Heart left ventricle (tissue), 13 donors: ENCODE data around the gene LRMDA.

Experiments used
- POLR2A ChIP-seq, 2 donors: fragments of 450-650 bp; IDR thresholded peaks; one replicate each; pipeline ENCODE4 v1.6.1; 2017; ENCODE audit warnings: antibody characterized with exemption in 2 of 2, mild to moderate bottlenecking in 2 of 2, moderate library complexity in 2 of 2
- TF ChIP-seq, protein P1 (sequence below), 12 donors: fragments of 200-600 bp; sonication (generic) in 4 of 12; IDR thresholded peaks; one replicate each; pipeline versions ENCODE4 v1.5.0 to v1.8.0; 2018 to 2022; ENCODE audit warnings: antibody characterized with exemption in 12 of 12, mild to moderate bottlenecking in 5 of 12
- donor health status: ischemic (EF 13 %, LVEDD 7.1; RV severe dilation, severe dysfunction).
- donor health status: DM: no; HTN: yes; CAD: no.
- donor health status: DM: no; HTN: no; CAD: no.
- donor health status: ischemic (EF 25% LVEDD 6.9; RV normal size, moderate dysfunction).
- donor health status: ischemic (EF 25% LVEDD 5.7; RV mildly dilated, moderate dysfunction).
- donor health status: ischemic (EF 35%, LVEDD 5.7; RV mildly dilated, moderate dysfunction).
- donor health status: nonischemic (EF 11% LVEDD 7.7; RV severe dilation, severe dysfunction).
- donor health status: DM: yes; HTN: yes; CAD: no.
- donor health status: PGD.
- donor health status: ischemic (EF 29% LVEDD 5.4; RV normal size, mild dysfunction).
- donor health status: nonischemic (EF 23%, LVEDD 6.1; RV moderate dilation, normal function).

DNA sequence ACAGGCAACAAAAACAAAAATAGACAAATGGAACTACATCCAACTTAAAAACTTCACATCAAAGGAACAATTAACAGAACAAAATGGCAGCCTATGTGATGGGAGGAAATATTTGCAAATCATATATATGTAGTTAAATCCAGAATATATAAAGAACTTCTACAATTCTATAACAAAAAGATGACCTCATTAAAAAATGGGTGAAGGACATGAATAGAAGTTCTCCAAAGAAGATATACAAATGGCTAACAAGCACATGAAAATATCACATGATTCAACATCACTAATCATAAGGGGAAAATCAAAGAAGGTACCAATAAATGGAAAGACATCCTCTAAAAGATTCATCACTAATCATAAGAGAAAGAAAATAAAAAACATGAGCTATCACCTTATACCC, 416.1 kb downstream of the LRMDA start:
- TF ChIP-seq, protein P1, sequence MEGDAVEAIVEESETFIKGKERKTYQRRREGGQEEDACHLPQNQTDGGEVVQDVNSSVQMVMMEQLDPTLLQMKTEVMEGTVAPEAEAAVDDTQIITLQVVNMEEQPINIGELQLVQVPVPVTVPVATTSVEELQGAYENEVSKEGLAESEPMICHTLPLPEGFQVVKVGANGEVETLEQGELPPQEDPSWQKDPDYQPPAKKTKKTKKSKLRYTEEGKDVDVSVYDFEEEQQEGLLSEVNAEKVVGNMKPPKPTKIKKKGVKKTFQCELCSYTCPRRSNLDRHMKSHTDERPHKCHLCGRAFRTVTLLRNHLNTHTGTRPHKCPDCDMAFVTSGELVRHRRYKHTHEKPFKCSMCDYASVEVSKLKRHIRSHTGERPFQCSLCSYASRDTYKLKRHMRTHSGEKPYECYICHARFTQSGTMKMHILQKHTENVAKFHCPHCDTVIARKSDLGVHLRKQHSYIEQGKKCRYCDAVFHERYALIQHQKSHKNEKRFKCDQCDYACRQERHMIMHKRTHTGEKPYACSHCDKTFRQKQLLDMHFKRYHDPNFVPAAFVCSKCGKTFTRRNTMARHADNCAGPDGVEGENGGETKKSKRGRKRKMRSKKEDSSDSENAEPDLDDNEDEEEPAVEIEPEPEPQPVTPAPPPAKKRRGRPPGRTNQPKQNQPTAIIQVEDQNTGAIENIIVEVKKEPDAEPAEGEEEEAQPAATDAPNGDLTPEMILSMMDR (IDR thresholded peaks at IDR 0.05): no peak
- TF ChIP-seq POLR2A (IDR thresholded peaks at IDR 0.05): no peak
